ENCODE results near the gene TRDN.

GRCh38 chr6:123616016-123616415 lies 20.7 kb downstream of the TRDN start:
- TF ChIP-seq, protein P1, sequence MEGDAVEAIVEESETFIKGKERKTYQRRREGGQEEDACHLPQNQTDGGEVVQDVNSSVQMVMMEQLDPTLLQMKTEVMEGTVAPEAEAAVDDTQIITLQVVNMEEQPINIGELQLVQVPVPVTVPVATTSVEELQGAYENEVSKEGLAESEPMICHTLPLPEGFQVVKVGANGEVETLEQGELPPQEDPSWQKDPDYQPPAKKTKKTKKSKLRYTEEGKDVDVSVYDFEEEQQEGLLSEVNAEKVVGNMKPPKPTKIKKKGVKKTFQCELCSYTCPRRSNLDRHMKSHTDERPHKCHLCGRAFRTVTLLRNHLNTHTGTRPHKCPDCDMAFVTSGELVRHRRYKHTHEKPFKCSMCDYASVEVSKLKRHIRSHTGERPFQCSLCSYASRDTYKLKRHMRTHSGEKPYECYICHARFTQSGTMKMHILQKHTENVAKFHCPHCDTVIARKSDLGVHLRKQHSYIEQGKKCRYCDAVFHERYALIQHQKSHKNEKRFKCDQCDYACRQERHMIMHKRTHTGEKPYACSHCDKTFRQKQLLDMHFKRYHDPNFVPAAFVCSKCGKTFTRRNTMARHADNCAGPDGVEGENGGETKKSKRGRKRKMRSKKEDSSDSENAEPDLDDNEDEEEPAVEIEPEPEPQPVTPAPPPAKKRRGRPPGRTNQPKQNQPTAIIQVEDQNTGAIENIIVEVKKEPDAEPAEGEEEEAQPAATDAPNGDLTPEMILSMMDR (IDR thresholded peaks at IDR 0.05), result no peak
- no peak for TF ChIP-seq POLR2A (IDR thresholded peaks at IDR 0.05)
